Peyer's patch (tissue), 4 donors: ENCODE results near the gene DHRS7C.

Experiments
- POLR2A ChIP-seq, 2 donors: fragments of 450-650 bp; IDR thresholded peaks; one replicate each; pipeline ENCODE4 v1.5.1; 2017; ENCODE audit warnings: antibody characterized with exemption in 2 of 2, mild to moderate bottlenecking in 2 of 2, moderate library complexity in 2 of 2
- TF ChIP-seq, protein P1 (sequence below), 6 experiments: fragments of 450-650 bp in 4 of 6; fragments of 200-600 bp in 2 of 6; sonication (generic) in 1 of 6; IDR thresholded peaks; one replicate each; pipeline ENCODE4 v1.5.1; 2017 to 2019; ENCODE audit warnings: antibody characterized with exemption in 6 of 6, mild to moderate bottlenecking in 3 of 6, moderate library complexity in 1 of 6

DNA sequence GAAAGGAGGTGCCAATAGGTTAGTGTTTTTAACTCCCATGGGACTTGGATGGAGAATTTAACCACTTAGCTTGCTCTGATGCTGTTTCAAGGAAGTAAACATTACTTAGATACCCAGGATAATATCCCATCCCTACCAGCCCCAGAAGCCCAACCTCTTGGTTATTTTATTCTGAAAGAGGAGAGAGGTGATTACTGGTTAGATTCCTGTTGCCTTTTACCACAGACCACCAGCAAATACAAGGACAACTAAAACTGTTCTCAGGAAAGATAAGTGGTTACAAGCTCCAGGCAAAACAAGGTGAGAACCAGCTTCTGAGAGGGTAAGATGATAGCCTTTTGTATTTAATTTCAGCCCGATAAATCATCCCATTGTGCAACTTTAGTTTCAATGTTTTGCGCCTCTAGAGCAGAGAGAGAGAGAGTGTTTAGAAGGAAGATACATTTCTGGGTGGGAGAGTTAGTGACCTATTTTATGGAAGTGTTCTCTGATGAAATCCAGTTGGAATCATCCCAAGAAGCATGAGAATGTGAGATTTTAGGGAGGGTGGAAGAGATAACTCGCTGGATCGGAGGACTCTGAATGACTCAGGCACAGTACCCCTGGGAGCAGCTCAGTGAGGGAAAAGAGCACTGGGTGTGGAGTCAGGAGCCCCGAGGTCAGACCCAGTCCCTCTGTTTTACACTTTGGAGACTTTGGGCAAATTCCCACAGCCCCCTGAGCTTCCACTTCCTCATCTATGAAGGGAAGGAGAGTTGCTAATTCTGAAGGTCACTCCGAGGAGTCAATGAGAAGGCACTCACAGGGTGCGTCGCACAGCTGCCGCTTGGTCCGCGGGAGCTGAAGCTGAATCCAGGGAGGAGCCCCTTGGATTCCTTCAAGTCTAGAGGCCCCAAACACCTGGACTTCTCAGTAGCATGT, 46.4 kb upstream of the DHRS7C start:
- TF ChIP-seq, protein P1, sequence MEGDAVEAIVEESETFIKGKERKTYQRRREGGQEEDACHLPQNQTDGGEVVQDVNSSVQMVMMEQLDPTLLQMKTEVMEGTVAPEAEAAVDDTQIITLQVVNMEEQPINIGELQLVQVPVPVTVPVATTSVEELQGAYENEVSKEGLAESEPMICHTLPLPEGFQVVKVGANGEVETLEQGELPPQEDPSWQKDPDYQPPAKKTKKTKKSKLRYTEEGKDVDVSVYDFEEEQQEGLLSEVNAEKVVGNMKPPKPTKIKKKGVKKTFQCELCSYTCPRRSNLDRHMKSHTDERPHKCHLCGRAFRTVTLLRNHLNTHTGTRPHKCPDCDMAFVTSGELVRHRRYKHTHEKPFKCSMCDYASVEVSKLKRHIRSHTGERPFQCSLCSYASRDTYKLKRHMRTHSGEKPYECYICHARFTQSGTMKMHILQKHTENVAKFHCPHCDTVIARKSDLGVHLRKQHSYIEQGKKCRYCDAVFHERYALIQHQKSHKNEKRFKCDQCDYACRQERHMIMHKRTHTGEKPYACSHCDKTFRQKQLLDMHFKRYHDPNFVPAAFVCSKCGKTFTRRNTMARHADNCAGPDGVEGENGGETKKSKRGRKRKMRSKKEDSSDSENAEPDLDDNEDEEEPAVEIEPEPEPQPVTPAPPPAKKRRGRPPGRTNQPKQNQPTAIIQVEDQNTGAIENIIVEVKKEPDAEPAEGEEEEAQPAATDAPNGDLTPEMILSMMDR (IDR thresholded peaks at IDR 0.05), result no peak
- no peak for TF ChIP-seq POLR2A (IDR thresholded peaks at IDR 0.05)
